ENCODE data around the gene NR6A1. TPM values are rescaled to one million over a fixed set of nuclear protein-coding genes. Genes with fewer than 3 reads are reported as not detected.

The NR6A1 gene
- total RNA-seq, 2 experiments from 2014 or later: 17.5 to 23.0 TPM

- Histone ChIP-seq H3K79me2 (ENCODE audit: insufficient read depth, low read depth, low read length) (no peaks in the 10 kb centered on the region), H2AFZ (ENCODE audit: low read length) (no peak overlapping the region), H3K4me3 (ENCODE audit: low read depth, low read length, poor library complexity, severe bottlenecking) (no peak overlapping the region), H3K27ac (ENCODE audit: low read depth, low read length, poor library complexity, severe bottlenecking) (no peak overlapping the region), H3K36me3 (ENCODE audit: insufficient read depth, low read length) (no peaks in the 10 kb centered on the region; the same call in 1 of the 2 replicates), H3K4me1 (ENCODE audit: insufficient read depth, low read length, poor library complexity, severe bottlenecking) (peaks cover 8% of the 10 kb centered on the region), H3K4me2 (ENCODE audit: low read length) (no peak overlapping the region), H4K20me1 (ENCODE audit: insufficient read depth, low read length) (0 out of 2 replicates have a peak, but pooled peaks cover 8% of the 10 kb centered on the region), H3K9me3 (ENCODE audit: low read length) (0 out of 2 replicates have a peak, but pooled peaks cover 4% of the 10 kb centered on the region), H3K9me2 (ENCODE audit: insufficient read depth, low read length) (no peaks in the 10 kb centered on the region)
- BruUV-seq (replicated peaks): no TSS peak
- DNase-seq (ENCODE audit: low spot score): no peak
- ChIA-PET POLR2A (interaction anchor here (1.6 kb wide), 1 partner anchor 9 kb away, joined by 3 read pairs; no protein-coding TSS in a partner anchor), CTCF (ENCODE audit: unreplicated experiment) (no interaction called here)
- TF ChIP-seq CTCF (conservative IDR thresholded peaks at IDR 0.05; ENCODE audit: low read length) (no peak), EZH2phosphoT487 (IDR thresholded peaks at IDR 0.05; ENCODE audit: borderline replicate concordance, low read depth, low read length) (no peak)
- intact Hi-C loops (cut with micrococcal nuclease; ENCODE audit: unreplicated experiment): no loop called here
Observed at GRCh38 chr9:124576751-124577150, 194.4 kb downstream of the NR6A1 start.

- DNase-seq (ENCODE audit: low spot score): no peak
- H4K20me1 ChIP-seq (ENCODE audit: insufficient read depth, low read length): 0 out of 2 replicates have a peak, but pooled peaks cover 8% of the 10 kb centered on the region
- H3K4me2 ChIP-seq (ENCODE audit: low read length): no peak overlapping the region
- intact Hi-C loops (cut with micrococcal nuclease; ENCODE audit: unreplicated experiment): no loop called here
- no peaks in the 10 kb centered on the region for H3K9me2 ChIP-seq (ENCODE audit: insufficient read depth, low read length)
- ChIA-PET POLR2A (interaction anchor here (0.8 to 1.2 kb wide), 5 partner anchors 11 to 50 kb away, joined by 3 to 4 read pairs (median 3); no protein-coding TSS in a partner anchor), CTCF (ENCODE audit: unreplicated experiment) (no interaction called here)
- no peak overlapping the region for H2AFZ ChIP-seq (ENCODE audit: low read length)
- H3K4me3 ChIP-seq (ENCODE audit: low read depth, low read length, poor library complexity, severe bottlenecking): no peak overlapping the region
- peaks cover 8% of the 10 kb centered on the region for H3K4me1 ChIP-seq (ENCODE audit: insufficient read depth, low read length, poor library complexity, severe bottlenecking)
- no peak for TF ChIP-seq CTCF (conservative IDR thresholded peaks at IDR 0.05; ENCODE audit: low read length)
- TF ChIP-seq EZH2phosphoT487 (IDR thresholded peaks at IDR 0.05; ENCODE audit: borderline replicate concordance, low read depth, low read length): no peak
- 0 out of 2 replicates have a peak, but pooled peaks cover 4% of the 10 kb centered on the region for H3K9me3 ChIP-seq (ENCODE audit: low read length)
- BruUV-seq (replicated peaks): no TSS peak
- H3K27ac ChIP-seq (ENCODE audit: low read depth, low read length, poor library complexity, severe bottlenecking): no peak overlapping the region
- H3K36me3 ChIP-seq (ENCODE audit: insufficient read depth, low read length): no peaks in the 10 kb centered on the region; the same call in 1 of the 2 replicates
- H3K79me2 ChIP-seq (ENCODE audit: insufficient read depth, low read depth, low read length): no peaks in the 10 kb centered on the region
Observed at GRCh38 chr9:124574534-124575375, 196.4 kb downstream of the NR6A1 start.
